ENCODE results near the gene S100G. TPM values are rescaled to one million over a fixed set of nuclear protein-coding genes. Genes with fewer than 3 reads are reported as not detected.

The S100G gene
- polyA plus RNA-seq, 1 of the 3 experiments (the other 2 are of a cell fraction) = not detected

DNA sequence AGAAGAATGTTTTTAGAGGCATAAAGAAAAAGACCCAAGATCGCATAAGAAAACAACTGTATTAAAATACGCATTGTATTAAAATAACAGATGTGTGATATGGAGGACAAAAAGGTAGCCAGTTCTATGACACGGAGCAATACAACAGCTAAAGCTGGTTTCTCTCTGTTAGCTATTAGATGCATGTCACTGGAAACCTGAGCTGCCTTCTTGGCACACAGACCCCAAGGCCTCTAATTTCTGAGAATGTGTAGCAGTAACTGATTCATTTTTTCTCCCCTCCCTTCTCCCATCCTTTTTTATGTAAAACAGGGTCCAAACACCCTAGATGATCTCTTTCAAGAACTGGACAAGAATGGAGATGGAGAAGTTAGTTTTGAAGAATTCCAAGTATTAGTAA lies 4.1 kb downstream of the S100G start:
- Histone ChIP-seq H3K27me3 (ENCODE audit: insufficient read depth) (no peaks in the 10 kb centered on the region), H3K4me2 (peak overlapping the region; percentile 18; the same call in 1 of the 2 replicates), H3K79me2 (ENCODE audit: insufficient read depth) (no peaks in the 10 kb centered on the region), H3K9ac (no peak overlapping the region), H3K4me3 (ENCODE audit: low read depth in 2 of 2, low read length in 1 of 2) (no peak overlapping the region), H3K36me3 (replicated peaks in 1 of 2; ENCODE audit: control insufficient read depth in 1 of 2, insufficient read depth in 2 of 2, low read length in 1 of 2) (peaks cover 0 to 5% of the 10 kb centered on the region in 2 experiments), H3K9me3 (no peaks in the 10 kb centered on the region), H2AFZ (ENCODE audit: low read depth) (no peak overlapping the region), H3K4me1 (ENCODE audit: control insufficient read depth in 1 of 2, insufficient read depth in 2 of 2, low read depth in 1 of 2, low read length in 1 of 2) (peaks cover 0 to 36% of the 10 kb centered on the region in 2 experiments; a peak in 1 of 4 replicates), H3K27ac (ENCODE audit: low read depth in 2 of 2, low read length in 1 of 2) (peak overlapping the region in 1 of 2 experiments; percentile 48; a peak in 2 of 4 replicates), H3K9me2 (no peaks in the 10 kb centered on the region), H4K20me1 (ENCODE audit: insufficient read depth) (no peaks in the 10 kb centered on the region), H3F3A (replicated peaks; ENCODE audit: insufficient read depth) (peaks cover 14% of the 10 kb centered on the region)
- POLR2A ChIA-PET = no interaction called here
- no peak for DNase-seq
- TF ChIP-seq NFIC (IDR thresholded peaks at IDR 0.05; ENCODE audit: borderline replicate concordance) (peak; percentile 39; the same call in 1 of the 2 replicates), MXI1 (IDR thresholded peaks at IDR 0.05; ENCODE audit: low read depth, low read length) (no peak), JUND (IDR thresholded peaks at IDR 0.05) (no peak), EZH2phosphoT487 (IDR thresholded peaks at IDR 0.05; ENCODE audit: borderline replicate concordance, low read depth) (no peak), RFX5 (IDR thresholded peaks at IDR 0.05; ENCODE audit: low read length) (no peak), TCF12 (IDR thresholded peaks at IDR 0.05) (peak; percentile 41; the same call in 1 of the 2 replicates), TEAD4 (IDR thresholded peaks at IDR 0.05; ENCODE audit: borderline replicate concordance, insufficient read depth) (no peak), FOXM1 (IDR thresholded peaks at IDR 0.05; ENCODE audit: low read depth) (no peak)
- CTCF ChIA-PET = no interaction called here
- WGBS (ENCODE audit: low lambda C conversion rate) = 57% methylated on average over 3 of the region's 3 CpGs

- Histone ChIP-seq H3K9ac (no peak overlapping the region), H3K36me3 (replicated peaks in 1 of 2; ENCODE audit: control insufficient read depth in 1 of 2, insufficient read depth in 2 of 2, low read length in 1 of 2) (no peaks in the 10 kb centered on the region), H3K4me2 (no peak overlapping the region), H4K20me1 (ENCODE audit: insufficient read depth) (no peaks in the 10 kb centered on the region), H3K27ac (ENCODE audit: low read depth in 2 of 2, low read length in 1 of 2) (peak overlapping the region in 1 of 2 experiments; percentile 77; a peak in 2 of 4 replicates), H3K4me3 (ENCODE audit: low read depth in 2 of 2, low read length in 1 of 2) (no peak overlapping the region), H3F3A (replicated peaks; ENCODE audit: insufficient read depth) (peaks cover 16% of the 10 kb centered on the region), H3K79me2 (ENCODE audit: insufficient read depth) (no peaks in the 10 kb centered on the region), H3K4me1 (ENCODE audit: control insufficient read depth in 1 of 2, insufficient read depth in 2 of 2, low read depth in 1 of 2, low read length in 1 of 2) (peaks cover 0 to 29% of the 10 kb centered on the region in 2 experiments; a peak in 1 of 4 replicates), H2AFZ (ENCODE audit: low read depth) (no peak overlapping the region), H3K9me2 (no peaks in the 10 kb centered on the region), H3K27me3 (ENCODE audit: insufficient read depth) (no peaks in the 10 kb centered on the region), H3K9me3 (no peaks in the 10 kb centered on the region)
- ChIA-PET CTCF (no interaction called here), POLR2A (no interaction called here)
- WGBS (ENCODE audit: low lambda C conversion rate) = 31% methylated on average over 2 of the region's 2 CpGs
- DNase-seq = no peak
- TF ChIP-seq, protein P1, sequence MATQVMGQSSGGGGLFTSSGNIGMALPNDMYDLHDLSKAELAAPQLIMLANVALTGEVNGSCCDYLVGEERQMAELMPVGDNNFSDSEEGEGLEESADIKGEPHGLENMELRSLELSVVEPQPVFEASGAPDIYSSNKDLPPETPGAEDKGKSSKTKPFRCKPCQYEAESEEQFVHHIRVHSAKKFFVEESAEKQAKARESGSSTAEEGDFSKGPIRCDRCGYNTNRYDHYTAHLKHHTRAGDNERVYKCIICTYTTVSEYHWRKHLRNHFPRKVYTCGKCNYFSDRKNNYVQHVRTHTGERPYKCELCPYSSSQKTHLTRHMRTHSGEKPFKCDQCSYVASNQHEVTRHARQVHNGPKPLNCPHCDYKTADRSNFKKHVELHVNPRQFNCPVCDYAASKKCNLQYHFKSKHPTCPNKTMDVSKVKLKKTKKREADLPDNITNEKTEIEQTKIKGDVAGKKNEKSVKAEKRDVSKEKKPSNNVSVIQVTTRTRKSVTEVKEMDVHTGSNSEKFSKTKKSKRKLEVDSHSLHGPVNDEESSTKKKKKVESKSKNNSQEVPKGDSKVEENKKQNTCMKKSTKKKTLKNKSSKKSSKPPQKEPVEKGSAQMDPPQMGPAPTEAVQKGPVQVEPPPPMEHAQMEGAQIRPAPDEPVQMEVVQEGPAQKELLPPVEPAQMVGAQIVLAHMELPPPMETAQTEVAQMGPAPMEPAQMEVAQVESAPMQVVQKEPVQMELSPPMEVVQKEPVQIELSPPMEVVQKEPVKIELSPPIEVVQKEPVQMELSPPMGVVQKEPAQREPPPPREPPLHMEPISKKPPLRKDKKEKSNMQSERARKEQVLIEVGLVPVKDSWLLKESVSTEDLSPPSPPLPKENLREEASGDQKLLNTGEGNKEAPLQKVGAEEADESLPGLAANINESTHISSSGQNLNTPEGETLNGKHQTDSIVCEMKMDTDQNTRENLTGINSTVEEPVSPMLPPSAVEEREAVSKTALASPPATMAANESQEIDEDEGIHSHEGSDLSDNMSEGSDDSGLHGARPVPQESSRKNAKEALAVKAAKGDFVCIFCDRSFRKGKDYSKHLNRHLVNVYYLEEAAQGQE (IDR thresholded peaks at IDR 0.05; ENCODE audit: low read depth, low read length) = no peak
- TF ChIP-seq SMC3 (IDR thresholded peaks at IDR 0.05; ENCODE audit: low read depth, low read length) = no peak
- TF ChIP-seq GATA2 (CRISPR knock-in tag; IDR thresholded peaks at IDR 0.05) = no peak
- TF ChIP-seq PBX3 (IDR thresholded peaks at IDR 0.05) = peak; percentile 95
- no peak for TF ChIP-seq MEF2A (IDR thresholded peaks at IDR 0.05; ENCODE audit: borderline replicate concordance, low read depth)
- TF ChIP-seq POLR2AphosphoS5 (IDR thresholded peaks at IDR 0.05; ENCODE audit: low read depth, low read length) = no peak
- TF ChIP-seq, protein P2, sequence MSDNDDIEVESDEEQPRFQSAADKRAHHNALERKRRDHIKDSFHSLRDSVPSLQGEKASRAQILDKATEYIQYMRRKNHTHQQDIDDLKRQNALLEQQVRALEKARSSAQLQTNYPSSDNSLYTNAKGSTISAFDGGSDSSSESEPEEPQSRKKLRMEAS (IDR thresholded peaks at IDR 0.05; ENCODE audit: low read depth) = no peak
- TF ChIP-seq TEAD4 (IDR thresholded peaks at IDR 0.05; ENCODE audit: borderline replicate concordance, insufficient read depth) = peak; percentile 65; the same call in 1 of the 2 replicates
- TF ChIP-seq RCOR1 (IDR thresholded peaks at IDR 0.05; ENCODE audit: low read length) = no peak
- no peak for TF ChIP-seq CTCF (IDR thresholded peaks at IDR 0.05)
- TF ChIP-seq NRF1 (IDR thresholded peaks at IDR 0.05; ENCODE audit: low read depth, low read length) = no peak
- no peak for TF ChIP-seq YY1 (IDR thresholded peaks at IDR 0.05; ENCODE audit: low read depth)
- TF ChIP-seq RFX5 (IDR thresholded peaks at IDR 0.05; ENCODE audit: low read length) = no peak
- TF ChIP-seq, protein P3, sequence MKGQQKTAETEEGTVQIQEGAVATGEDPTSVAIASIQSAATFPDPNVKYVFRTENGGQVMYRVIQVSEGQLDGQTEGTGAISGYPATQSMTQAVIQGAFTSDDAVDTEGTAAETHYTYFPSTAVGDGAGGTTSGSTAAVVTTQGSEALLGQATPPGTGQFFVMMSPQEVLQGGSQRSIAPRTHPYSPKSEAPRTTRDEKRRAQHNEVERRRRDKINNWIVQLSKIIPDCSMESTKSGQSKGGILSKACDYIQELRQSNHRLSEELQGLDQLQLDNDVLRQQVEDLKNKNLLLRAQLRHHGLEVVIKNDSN (IDR thresholded peaks at IDR 0.05; ENCODE audit: borderline replicate concordance, low read depth) = no peak
- 0 out of 2 replicates have a peak, but pooled peaks have one; percentile 10 for TF ChIP-seq NFIC (IDR thresholded peaks at IDR 0.05; ENCODE audit: borderline replicate concordance)
- TF ChIP-seq RXRA (IDR thresholded peaks at IDR 0.05; ENCODE audit: borderline replicate concordance, low read depth) = no peak
- no peak for TF ChIP-seq TAF1 (IDR thresholded peaks at IDR 0.05; ENCODE audit: borderline replicate concordance, low read depth, low read length)
- no peak for TF ChIP-seq EZH2phosphoT487 (IDR thresholded peaks at IDR 0.05; ENCODE audit: borderline replicate concordance, low read depth)
Observed at GRCh38 chrX:16658284-16658683, 8.3 kb downstream of the S100G start.
